IPS-15b (cell line): ENCODE data around the gene NARF.
A peak's percentile ranks its signal among the peaks of the same experiment; 100 is the strongest.

Experiments
- H3K27me3 ChIP-seq: one replicate; pipeline ENCODE4 v1.6.1; 2013; ENCODE audit warnings: low read length; ENCODE audit not compliant: control insufficient read depth, insufficient read depth
- H3K36me3 ChIP-seq: one replicate; pipeline ENCODE4 v1.6.1; 2013; ENCODE audit warnings: low read length; ENCODE audit not compliant: control insufficient read depth, insufficient read depth
- H3K4me1 ChIP-seq: one replicate; pipeline ENCODE4 v1.6.1; 2013; ENCODE audit warnings: mild to moderate bottlenecking, low read length; ENCODE audit not compliant: control insufficient read depth, insufficient read depth
- H3K4me3 ChIP-seq: one replicate; pipeline ENCODE4 v1.5.1; 2013; ENCODE audit warnings: low read depth, low read length
- H3K9ac ChIP-seq: one replicate; pipeline ENCODE4 v1.6.1; 2013; ENCODE audit warnings: low read depth, mild to moderate bottlenecking, low read length
- H3K9me3 ChIP-seq: one replicate; pipeline ENCODE4 v1.6.1; 2013; ENCODE audit warnings: mild to moderate bottlenecking, low read length; ENCODE audit not compliant: control insufficient read depth, insufficient read depth

Gene NARF

DNA sequence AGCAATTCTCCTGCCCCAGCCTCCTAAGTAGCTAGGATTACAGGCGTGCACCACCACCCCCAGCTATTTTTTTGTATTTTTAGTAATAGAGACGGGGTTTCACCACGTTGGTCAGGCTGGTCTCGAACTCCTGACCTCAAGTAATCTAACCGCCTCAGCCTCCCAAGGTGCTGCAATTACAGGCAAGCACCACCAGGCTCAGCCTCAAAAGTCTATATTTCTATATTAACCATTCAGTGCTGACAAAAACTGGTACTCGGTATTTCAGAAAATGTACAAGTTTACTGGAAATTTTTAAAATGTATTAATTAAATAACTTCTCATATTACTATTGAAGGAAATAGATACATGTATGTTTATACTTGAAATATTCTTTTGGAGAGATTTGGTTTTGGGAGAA is 41.8 kb upstream of the NARF start:
- Histone ChIP-seq H3K27me3 (no peaks in the 10 kb centered on the region), H3K9ac (no peak overlapping the region), H3K4me1 (no peaks in the 10 kb centered on the region), H3K9me3 (no peaks in the 10 kb centered on the region), H3K36me3 (peaks cover 3% of the 10 kb centered on the region), H3K4me3 (no peak overlapping the region)

GRCh38 chr17:82418001-82418986 is 40.2 kb upstream of the NARF start, which contains the start of the genes HEXD and OGFOD3:
TSS of gene HEXD (plus strand) at chr17:82418347. CDS start at chr17:82419800, 1,453 bp downstream.
TSS of gene OGFOD3 (minus strand) at chr17:82418586. CDS start at chr17:82418485, 101 bp downstream.
- Histone ChIP-seq H3K36me3 (peaks cover 3% of the 10 kb centered on the region), H3K4me3 (peak within 1 kb of the TSS; percentile 88)

DNA sequence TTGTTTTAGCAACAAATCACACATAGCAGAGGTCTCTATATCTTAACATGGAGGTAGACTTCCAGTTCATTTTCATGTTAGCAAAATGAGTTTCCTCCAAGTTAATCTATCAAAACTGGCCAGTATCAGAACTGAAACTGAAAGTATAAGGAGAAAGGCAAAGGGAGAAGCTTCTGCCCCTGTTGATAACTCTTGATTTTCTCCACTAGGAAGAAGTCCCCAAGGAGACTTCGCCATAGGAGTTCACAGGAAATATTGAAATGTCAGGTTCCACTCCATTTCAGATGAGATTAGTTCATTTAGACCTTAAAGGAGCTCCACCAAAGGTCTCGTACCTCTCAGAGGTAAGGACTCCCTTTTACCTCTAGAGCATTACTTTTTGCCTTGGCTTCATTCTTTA is 39.0 kb upstream of the NARF start:
- no peak overlapping the region for H3K4me3 ChIP-seq
- no peaks in the 10 kb centered on the region for H3K27me3 ChIP-seq
- no peaks in the 10 kb centered on the region for H3K4me1 ChIP-seq
- no peak overlapping the region for H3K9ac ChIP-seq
- peaks cover 3% of the 10 kb centered on the region for H3K36me3 ChIP-seq
- no peaks in the 10 kb centered on the region for H3K9me3 ChIP-seq

More at GRCh38 chr17:82418001-82418986, 40.2 kb upstream of the NARF start, which contains the start of the genes HEXD and OGFOD3:
- Histone ChIP-seq H3K4me1 (no peaks in the 10 kb centered on the region), H3K27me3 (no peaks in the 10 kb centered on the region), H3K9ac (peak within 1 kb of the TSS; percentile 88), H3K9me3 (no peaks in the 10 kb centered on the region)

DNA sequence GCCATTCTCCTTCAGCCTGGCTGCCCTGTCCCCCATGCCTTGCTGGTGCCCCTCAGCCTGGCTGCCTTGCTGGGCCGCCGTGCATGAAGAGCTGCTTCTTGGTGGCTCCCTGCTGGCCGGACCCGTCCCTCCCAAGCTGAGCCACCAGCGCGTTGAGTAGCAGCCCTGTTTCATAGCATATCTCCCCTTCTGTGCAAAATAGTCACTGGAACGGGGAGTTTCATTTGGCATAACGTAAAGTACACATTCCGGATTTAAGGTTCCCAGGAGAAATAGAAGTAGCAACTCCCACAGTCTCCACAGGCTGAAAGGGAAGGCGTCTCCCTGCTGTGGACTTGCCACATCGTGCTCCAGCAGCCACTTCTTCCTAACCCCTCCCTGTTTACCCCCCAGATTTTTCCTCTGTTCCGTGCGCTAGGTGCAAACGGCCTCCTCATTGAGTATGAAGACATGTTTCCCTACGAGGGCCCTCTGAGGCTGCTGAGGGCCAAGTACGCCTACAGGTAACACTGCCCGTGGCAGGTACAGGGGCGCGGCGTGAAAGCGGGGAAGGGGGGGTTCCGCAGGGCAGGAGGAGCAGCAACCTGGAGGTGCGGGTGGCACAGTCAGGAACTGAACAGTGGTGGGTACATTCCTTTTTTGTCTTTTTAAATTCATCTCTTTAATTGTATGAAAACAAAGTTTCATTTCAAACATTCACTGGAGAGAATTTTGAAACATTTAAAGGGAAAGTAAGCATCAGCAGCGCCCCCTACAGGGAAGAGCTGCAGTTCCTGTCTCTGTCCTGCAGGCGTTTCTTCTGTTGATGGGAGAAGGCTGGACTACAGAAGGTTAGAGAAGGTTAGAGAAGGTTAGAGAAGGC is 34.3 kb upstream of the NARF start:
- Histone ChIP-seq H3K9ac (no peak overlapping the region), H3K9me3 (no peaks in the 10 kb centered on the region), H3K4me3 (no peak overlapping the region), H3K4me1 (no peaks in the 10 kb centered on the region), H3K36me3 (peaks cover 3% of the 10 kb centered on the region), H3K27me3 (no peaks in the 10 kb centered on the region)

- no peak overlapping the region for H3K4me3 ChIP-seq
- H3K4me1 ChIP-seq, result no peaks in the 10 kb centered on the region
- peaks cover 3% of the 10 kb centered on the region for H3K36me3 ChIP-seq
- no peak overlapping the region for H3K9ac ChIP-seq
- H3K9me3 ChIP-seq, result no peaks in the 10 kb centered on the region
- H3K27me3 ChIP-seq, result no peaks in the 10 kb centered on the region
Observed at GRCh38 chr17:82424863-82425159, 33.7 kb upstream of the NARF start.

GRCh38 chr17:82428546-82428945 is 30.0 kb upstream of the NARF start:
- Histone ChIP-seq H3K27me3 (no peaks in the 10 kb centered on the region), H3K4me1 (no peaks in the 10 kb centered on the region), H3K9me3 (no peaks in the 10 kb centered on the region), H3K36me3 (no peaks in the 10 kb centered on the region), H3K4me3 (no peak overlapping the region), H3K9ac (no peak overlapping the region)

DNA sequence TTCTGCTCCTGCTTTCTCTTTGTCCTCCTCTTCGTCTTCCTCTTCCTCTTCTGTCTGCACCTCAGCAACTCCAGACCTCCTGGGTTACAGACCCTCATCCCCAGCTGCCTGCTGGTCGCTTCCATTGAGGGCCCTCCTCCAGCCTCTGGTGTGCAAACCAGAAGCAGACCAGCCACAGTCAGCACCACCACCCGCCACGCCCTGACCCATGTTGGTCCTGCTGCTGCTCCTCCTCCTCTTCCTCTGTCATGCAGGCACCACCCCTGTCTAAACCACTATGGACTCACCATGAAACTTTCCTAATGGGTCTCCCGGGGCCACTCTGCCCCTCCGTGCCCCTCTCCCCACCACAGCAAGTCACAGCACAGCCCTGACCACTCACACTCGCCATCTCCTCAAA is 28.7 kb upstream of the NARF start:
- Histone ChIP-seq H3K4me3 (no peak overlapping the region), H3K9me3 (no peaks in the 10 kb centered on the region), H3K9ac (no peak overlapping the region), H3K27me3 (no peaks in the 10 kb centered on the region), H3K36me3 (no peaks in the 10 kb centered on the region), H3K4me1 (no peaks in the 10 kb centered on the region)

GRCh38 chr17:82432017-82432416 is 26.5 kb upstream of the NARF start:
- no peak overlapping the region for H3K4me3 ChIP-seq
- no peaks in the 10 kb centered on the region for H3K4me1 ChIP-seq
- no peaks in the 10 kb centered on the region for H3K9me3 ChIP-seq
- peaks cover 2% of the 10 kb centered on the region for H3K36me3 ChIP-seq
- no peaks in the 10 kb centered on the region for H3K27me3 ChIP-seq
- no peak overlapping the region for H3K9ac ChIP-seq

- Histone ChIP-seq H3K36me3 (peaks cover 2% of the 10 kb centered on the region), H3K4me3 (no peak overlapping the region), H3K9ac (no peak overlapping the region), H3K4me1 (no peaks in the 10 kb centered on the region), H3K9me3 (no peaks in the 10 kb centered on the region), H3K27me3 (no peaks in the 10 kb centered on the region)
Observed at GRCh38 chr17:82433560-82434215, 24.9 kb upstream of the NARF start.

DNA sequence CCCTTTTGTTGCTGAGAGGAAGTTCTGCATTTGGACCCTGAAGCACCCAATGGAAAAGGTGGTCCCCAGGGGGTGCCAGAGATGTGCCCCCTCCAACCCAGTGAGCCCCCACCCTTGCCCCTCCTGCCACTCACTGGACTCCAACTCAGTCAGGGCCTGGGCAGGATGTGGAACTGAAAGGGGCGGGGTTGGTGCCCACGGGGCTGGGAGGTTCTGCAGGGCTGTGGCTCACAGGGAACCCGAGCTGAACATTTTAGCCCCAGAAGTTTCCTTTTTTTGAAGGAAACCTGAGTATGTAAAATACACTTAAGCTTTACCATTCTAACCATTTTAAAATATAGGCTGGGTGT is 24.4 kb upstream of the NARF start:
- Histone ChIP-seq H3K9ac (no peak overlapping the region), H3K4me1 (no peaks in the 10 kb centered on the region), H3K4me3 (no peak overlapping the region), H3K27me3 (no peaks in the 10 kb centered on the region), H3K36me3 (peaks cover 2% of the 10 kb centered on the region), H3K9me3 (no peaks in the 10 kb centered on the region)

GRCh38 chr17:82435103-82435502 is 23.4 kb upstream of the NARF start:
- H3K27me3 ChIP-seq, result no peaks in the 10 kb centered on the region
- H3K9me3 ChIP-seq, result no peaks in the 10 kb centered on the region
- H3K4me1 ChIP-seq, result no peaks in the 10 kb centered on the region
- H3K4me3 ChIP-seq, result no peak overlapping the region
- no peak overlapping the region for H3K9ac ChIP-seq
- peaks cover 2% of the 10 kb centered on the region for H3K36me3 ChIP-seq
